ENCODE data around the gene PON3.

The PON3 gene

DNA sequence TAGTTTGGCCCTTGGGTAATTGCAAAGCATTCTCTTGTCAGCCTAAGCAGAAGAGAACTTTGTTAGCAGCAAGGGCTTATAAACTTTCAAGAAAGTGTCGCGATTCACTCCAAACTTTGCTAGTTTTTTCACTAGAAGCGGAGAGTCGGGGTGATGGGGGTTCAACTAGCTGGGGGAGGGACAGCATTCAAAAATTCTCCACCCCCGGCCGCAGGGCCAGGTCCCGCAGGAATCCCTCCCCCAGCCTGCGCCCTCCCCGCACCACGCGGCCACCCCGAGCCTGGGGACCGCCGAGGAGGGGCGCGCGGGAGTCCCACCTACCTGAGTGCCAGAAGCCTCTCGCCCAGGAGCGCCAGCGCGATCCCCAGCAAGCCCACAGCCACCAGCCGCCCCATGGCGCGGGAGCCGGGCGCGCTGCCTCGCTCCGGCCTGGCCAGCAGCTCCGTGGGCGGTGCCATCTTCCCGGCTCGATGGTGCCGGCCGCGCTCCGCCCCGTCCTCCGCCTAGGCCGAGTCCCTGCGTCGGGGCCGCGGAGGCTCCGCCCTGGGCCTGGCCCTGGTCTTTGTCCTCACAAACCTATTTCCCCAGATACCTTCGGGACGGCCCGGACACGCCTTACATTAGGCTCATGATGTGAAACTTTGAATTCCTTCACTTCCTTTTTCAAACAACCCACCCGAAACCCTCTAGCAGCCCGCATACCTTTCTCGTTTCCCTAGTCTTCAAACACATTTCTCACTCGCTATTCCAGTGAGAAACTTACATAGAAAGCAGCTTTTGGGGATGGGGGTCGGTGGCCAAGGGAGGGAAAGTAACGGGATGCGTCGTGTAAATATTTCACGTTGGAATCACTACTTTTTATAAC, 38.6 kb upstream of the PON3 start, which contains the start of gene PON2:
Gene PON2, minus strand, starts transcription at position 472 of the 865 bp plus-strand sequence. Its CDS starts 77 bp downstream, at position 395.
- peak; percentile 44 for DNase-seq (ENCODE audit: extremely low read depth, low read depth)
- TF ChIP-seq, protein P1, sequence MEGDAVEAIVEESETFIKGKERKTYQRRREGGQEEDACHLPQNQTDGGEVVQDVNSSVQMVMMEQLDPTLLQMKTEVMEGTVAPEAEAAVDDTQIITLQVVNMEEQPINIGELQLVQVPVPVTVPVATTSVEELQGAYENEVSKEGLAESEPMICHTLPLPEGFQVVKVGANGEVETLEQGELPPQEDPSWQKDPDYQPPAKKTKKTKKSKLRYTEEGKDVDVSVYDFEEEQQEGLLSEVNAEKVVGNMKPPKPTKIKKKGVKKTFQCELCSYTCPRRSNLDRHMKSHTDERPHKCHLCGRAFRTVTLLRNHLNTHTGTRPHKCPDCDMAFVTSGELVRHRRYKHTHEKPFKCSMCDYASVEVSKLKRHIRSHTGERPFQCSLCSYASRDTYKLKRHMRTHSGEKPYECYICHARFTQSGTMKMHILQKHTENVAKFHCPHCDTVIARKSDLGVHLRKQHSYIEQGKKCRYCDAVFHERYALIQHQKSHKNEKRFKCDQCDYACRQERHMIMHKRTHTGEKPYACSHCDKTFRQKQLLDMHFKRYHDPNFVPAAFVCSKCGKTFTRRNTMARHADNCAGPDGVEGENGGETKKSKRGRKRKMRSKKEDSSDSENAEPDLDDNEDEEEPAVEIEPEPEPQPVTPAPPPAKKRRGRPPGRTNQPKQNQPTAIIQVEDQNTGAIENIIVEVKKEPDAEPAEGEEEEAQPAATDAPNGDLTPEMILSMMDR (IDR thresholded peaks at IDR 0.05; ENCODE audit: low read depth, low read length): no peak

DNA sequence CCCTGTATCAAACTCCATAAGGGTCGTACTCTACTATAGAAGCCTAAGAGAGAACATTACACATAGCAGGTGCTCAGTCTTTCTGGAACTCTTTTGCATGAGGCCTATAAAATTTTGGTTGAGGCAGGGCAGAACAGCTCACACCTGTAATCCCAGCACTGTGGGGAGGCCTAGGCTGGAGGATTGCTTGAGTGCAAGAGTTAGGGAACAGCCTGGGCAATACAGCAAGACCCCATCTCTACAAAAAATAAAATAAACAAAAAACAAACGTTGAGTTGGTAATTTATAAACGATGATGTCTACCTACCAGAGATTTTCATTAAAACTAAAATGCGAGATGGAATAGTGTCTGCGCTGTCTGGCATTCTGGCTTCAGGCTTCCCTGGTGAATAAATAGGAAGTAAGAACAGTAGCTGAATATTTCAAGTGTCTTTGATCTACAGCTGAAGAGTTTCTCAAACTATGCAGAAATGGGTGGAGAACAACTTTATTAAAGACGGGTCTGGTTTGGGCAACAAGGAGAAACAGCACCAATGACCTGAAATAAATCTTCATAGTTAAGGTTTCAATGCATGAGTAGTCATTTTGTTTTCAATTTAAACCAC, 37.9 kb upstream of the PON3 start:
- DNase-seq (ENCODE audit: extremely low read depth, low read depth): no peak
- TF ChIP-seq, protein P1 (IDR thresholded peaks at IDR 0.05; ENCODE audit: low read depth, low read length): no peak

DNA sequence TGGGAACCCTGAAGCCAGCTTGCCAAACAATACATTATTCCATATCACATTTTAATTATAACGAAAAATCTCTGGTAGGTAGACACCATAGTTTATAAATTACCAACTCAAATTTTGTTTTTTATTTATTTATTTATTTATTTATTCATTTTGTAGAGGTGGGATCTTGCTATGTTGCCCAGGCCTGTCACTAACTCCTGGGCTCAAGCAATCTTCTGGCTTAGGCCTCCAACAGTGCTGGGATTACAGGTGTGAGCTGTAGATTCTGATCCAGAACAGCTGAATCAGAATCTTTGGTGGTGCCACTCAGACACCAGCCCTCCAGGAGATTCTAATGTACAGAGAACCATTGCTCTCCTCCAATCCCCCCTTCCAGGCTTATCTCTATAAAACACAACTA, 37.0 kb upstream of the PON3 start:
- DNase-seq (ENCODE audit: extremely low read depth, low read depth): no peak
- TF ChIP-seq, protein P1 (IDR thresholded peaks at IDR 0.05; ENCODE audit: low read depth, low read length): no peak

DNA sequence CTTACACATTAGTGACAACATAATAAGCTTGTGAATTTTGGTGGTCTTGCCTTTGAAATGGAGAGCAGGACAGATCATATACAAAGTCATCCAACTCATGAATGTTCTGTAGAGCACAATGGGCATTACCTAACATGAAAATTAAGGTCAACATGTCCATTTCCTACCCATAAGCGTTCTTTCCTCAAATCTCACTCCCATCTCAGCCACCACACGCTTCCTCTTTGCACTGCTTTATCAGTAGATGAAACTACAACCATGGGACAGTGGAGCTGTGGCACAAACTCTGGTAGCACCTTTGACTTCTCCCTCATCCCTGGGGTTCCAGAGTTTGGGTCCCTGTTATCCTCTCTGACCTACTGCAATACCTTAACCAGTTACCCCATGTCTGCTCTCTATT, 36.4 kb upstream of the PON3 start:
- no peak for DNase-seq (ENCODE audit: extremely low read depth, low read depth)
- TF ChIP-seq, protein P1 (IDR thresholded peaks at IDR 0.05; ENCODE audit: low read depth, low read length): no peak

DNA sequence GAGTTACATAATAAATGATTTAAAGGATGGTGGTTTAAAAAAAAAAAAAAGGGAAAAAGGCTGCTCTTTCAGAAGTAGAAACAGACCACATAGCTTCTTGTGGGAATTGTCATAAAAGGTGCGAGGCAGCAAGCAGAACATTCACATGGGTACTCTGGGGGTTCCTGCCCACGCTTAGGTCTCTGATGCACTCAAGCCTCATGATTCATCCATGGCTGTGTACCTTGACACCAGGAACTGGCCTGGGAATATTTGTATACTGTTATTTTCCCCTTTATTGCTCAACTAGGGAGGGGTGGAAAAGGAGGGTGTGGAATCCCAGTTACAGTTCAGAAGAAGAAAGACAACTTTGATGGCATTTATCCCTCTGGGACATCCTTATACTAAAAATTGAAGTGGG, 34.7 kb upstream of the PON3 start:
- DNase-seq (ENCODE audit: extremely low read depth, low read depth): no peak
- TF ChIP-seq, protein P1 (IDR thresholded peaks at IDR 0.05; ENCODE audit: low read depth, low read length): no peak

DNA sequence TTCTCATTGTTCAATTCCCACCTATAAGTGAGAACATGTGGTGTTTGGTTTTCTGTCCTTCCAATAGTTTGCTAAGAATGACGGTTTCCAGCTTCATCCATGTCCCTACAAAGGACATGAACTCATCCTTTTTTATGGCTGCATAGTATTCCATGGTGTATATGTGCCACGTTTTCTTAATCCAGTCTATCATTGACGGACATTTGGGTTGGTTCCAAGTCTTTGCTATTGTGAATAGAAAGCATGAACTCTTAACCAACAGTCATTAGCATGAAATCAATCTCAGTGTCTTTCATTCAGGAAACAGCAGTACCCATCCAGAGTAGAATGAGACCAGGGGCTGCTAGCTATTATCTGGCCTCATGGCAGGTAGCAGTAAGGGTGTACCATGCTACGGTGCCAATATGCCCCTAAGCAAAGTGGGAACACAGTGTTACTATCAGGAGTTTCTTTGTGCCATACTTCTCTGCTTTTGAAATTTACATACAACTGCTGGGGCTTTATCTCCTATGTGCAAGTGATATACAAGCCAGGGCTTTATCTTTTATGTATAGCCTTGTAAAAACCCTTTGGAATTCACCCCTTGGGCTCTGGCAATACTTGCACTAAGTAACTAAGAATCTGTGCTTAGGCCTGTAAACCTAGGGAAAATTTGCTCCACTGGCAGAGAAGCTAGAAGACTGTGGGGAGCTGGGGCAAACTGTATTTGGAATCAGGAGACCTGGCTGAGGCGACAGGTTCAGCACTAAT, 33.2 kb upstream of the PON3 start:
- TF ChIP-seq, protein P1 (IDR thresholded peaks at IDR 0.05; ENCODE audit: low read depth, low read length): no peak
- DNase-seq (ENCODE audit: extremely low read depth, low read depth): no peak

Measured in AG09319 (cell line).